ENCODE measurements around the gene CDC42.

DNA sequence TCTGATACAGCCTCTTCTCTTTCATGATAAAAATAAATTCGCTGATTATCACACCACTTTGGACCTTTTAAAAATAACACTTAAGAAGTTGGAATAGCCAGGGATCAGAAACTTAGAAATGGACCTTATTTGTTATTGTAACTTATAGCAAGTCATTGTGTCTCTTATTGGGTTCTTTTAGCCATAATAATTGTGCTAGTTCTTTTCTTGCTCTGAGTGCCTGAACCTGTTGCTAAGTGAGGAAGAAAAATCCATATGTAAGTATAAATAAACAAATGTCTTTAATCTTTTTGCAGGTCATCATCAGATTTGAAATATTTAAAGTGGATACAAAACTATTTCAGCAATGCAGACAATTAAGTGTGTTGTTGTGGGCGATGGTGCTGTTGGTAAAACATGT, 25.6 kb downstream of the CDC42 start:
- TF ChIP-seq, protein P1, sequence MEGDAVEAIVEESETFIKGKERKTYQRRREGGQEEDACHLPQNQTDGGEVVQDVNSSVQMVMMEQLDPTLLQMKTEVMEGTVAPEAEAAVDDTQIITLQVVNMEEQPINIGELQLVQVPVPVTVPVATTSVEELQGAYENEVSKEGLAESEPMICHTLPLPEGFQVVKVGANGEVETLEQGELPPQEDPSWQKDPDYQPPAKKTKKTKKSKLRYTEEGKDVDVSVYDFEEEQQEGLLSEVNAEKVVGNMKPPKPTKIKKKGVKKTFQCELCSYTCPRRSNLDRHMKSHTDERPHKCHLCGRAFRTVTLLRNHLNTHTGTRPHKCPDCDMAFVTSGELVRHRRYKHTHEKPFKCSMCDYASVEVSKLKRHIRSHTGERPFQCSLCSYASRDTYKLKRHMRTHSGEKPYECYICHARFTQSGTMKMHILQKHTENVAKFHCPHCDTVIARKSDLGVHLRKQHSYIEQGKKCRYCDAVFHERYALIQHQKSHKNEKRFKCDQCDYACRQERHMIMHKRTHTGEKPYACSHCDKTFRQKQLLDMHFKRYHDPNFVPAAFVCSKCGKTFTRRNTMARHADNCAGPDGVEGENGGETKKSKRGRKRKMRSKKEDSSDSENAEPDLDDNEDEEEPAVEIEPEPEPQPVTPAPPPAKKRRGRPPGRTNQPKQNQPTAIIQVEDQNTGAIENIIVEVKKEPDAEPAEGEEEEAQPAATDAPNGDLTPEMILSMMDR (conservative IDR thresholded peaks at IDR 0.05; ENCODE audit: low read depth in 2 of 2), result no peak
- TF ChIP-seq EZH2phosphoT487 (IDR thresholded peaks at IDR 0.05; ENCODE audit: unreplicated experiment) (no peak), EZH2 (IDR thresholded peaks at IDR 0.05; ENCODE audit: low read depth, unreplicated experiment) (no peak), POLR2AphosphoS5 (IDR thresholded peaks at IDR 0.05; ENCODE audit: low read depth) (no peak), CREB1 (CRISPR knock-in tag; IDR thresholded peaks at IDR 0.05; ENCODE audit: low read depth) (no peak), NANOG (IDR thresholded peaks at IDR 0.05; ENCODE audit: borderline replicate concordance) (no peak), ZNF114 (CRISPR knock-in tag; IDR thresholded peaks at IDR 0.05) (no peak), JUNB (IDR thresholded peaks at IDR 0.05; ENCODE audit: unreplicated experiment) (no peak), ZNF331 (CRISPR knock-in tag; IDR thresholded peaks at IDR 0.05; ENCODE audit: low read depth) (no peak), STAT1 (IDR thresholded peaks at IDR 0.05; ENCODE audit: unreplicated experiment) (no peak)
- TF ChIP-seq, protein P2, sequence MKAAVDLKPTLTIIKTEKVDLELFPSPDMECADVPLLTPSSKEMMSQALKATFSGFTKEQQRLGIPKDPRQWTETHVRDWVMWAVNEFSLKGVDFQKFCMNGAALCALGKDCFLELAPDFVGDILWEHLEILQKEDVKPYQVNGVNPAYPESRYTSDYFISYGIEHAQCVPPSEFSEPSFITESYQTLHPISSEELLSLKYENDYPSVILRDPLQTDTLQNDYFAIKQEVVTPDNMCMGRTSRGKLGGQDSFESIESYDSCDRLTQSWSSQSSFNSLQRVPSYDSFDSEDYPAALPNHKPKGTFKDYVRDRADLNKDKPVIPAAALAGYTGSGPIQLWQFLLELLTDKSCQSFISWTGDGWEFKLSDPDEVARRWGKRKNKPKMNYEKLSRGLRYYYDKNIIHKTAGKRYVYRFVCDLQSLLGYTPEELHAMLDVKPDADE (IDR thresholded peaks at IDR 0.05), result no peak
- TF ChIP-seq, protein P3, sequence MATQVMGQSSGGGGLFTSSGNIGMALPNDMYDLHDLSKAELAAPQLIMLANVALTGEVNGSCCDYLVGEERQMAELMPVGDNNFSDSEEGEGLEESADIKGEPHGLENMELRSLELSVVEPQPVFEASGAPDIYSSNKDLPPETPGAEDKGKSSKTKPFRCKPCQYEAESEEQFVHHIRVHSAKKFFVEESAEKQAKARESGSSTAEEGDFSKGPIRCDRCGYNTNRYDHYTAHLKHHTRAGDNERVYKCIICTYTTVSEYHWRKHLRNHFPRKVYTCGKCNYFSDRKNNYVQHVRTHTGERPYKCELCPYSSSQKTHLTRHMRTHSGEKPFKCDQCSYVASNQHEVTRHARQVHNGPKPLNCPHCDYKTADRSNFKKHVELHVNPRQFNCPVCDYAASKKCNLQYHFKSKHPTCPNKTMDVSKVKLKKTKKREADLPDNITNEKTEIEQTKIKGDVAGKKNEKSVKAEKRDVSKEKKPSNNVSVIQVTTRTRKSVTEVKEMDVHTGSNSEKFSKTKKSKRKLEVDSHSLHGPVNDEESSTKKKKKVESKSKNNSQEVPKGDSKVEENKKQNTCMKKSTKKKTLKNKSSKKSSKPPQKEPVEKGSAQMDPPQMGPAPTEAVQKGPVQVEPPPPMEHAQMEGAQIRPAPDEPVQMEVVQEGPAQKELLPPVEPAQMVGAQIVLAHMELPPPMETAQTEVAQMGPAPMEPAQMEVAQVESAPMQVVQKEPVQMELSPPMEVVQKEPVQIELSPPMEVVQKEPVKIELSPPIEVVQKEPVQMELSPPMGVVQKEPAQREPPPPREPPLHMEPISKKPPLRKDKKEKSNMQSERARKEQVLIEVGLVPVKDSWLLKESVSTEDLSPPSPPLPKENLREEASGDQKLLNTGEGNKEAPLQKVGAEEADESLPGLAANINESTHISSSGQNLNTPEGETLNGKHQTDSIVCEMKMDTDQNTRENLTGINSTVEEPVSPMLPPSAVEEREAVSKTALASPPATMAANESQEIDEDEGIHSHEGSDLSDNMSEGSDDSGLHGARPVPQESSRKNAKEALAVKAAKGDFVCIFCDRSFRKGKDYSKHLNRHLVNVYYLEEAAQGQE (IDR thresholded peaks at IDR 0.05; ENCODE audit: unreplicated experiment), result no peak
- TF ChIP-seq, protein P4, sequence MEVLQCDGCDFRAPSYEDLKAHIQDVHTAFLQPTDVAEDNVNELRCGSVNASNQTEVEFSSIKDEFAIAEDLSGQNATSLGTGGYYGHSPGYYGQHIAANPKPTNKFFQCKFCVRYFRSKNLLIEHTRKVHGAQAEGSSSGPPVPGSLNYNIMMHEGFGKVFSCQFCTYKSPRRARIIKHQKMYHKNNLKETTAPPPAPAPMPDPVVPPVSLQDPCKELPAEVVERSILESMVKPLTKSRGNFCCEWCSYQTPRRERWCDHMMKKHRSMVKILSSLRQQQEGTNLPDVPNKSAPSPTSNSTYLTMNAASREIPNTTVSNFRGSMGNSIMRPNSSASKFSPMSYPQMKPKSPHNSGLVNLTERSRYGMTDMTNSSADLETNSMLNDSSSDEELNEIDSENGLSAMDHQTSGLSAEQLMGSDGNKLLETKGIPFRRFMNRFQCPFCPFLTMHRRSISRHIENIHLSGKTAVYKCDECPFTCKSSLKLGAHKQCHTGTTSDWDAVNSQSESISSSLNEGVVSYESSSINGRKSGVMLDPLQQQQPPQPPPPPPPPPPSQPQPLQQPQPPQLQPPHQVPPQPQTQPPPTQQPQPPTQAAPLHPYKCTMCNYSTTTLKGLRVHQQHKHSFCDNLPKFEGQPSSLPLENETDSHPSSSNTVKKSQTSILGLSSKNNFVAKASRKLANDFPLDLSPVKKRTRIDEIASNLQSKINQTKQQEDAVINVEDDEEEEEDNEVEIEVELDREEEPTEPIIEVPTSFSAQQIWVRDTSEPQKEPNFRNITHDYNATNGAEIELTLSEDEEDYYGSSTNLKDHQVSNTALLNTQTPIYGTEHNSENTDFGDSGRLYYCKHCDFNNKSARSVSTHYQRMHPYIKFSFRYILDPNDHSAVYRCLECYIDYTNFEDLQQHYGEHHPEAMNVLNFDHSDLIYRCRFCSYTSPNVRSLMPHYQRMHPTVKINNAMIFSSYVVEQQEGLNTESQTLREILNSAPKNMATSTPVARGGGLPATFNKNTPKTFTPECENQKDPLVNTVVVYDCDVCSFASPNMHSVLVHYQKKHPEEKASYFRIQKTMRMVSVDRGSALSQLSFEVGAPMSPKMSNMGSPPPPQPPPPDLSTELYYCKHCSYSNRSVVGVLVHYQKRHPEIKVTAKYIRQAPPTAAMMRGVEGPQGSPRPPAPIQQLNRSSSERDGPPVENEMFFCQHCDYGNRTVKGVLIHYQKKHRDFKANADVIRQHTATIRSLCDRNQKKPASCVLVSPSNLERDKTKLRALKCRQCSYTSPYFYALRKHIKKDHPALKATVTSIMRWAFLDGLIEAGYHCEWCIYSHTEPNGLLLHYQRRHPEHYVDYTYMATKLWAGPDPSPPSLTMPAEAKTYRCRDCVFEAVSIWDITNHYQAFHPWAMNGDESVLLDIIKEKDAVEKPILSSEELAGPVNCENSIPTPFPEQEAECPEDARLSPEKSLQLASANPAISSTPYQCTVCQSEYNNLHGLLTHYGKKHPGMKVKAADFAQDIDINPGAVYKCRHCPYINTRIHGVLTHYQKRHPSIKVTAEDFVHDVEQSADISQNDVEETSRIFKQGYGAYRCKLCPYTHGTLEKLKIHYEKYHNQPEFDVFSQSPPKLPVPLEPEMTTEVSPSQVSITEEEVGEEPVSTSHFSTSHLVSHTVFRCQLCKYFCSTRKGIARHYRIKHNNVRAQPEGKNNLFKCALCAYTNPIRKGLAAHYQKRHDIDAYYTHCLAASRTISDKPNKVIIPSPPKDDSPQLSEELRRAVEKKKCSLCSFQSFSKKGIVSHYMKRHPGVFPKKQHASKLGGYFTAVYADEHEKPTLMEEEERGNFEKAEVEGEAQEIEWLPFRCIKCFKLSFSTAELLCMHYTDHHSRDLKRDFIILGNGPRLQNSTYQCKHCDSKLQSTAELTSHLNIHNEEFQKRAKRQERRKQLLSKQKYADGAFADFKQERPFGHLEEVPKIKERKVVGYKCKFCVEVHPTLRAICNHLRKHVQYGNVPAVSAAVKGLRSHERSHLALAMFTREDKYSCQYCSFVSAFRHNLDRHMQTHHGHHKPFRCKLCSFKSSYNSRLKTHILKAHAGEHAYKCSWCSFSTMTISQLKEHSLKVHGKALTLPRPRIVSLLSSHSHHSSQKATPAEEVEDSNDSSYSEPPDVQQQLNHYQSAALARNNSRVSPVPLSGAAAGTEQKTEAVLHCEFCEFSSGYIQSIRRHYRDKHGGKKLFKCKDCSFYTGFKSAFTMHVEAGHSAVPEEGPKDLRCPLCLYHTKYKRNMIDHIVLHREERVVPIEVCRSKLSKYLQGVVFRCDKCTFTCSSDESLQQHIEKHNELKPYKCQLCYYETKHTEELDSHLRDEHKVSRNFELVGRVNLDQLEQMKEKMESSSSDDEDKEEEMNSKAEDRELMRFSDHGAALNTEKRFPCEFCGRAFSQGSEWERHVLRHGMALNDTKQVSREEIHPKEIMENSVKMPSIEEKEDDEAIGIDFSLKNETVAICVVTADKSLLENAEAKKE (CRISPR knock-in tag; IDR thresholded peaks at IDR 0.05), result no peak
